ENCODE data around the gene MOGAT3. TPM values are rescaled to one million over a fixed set of nuclear protein-coding genes. Genes with fewer than 3 reads are reported as not detected.

The MOGAT3 gene
- polyA plus RNA-seq, 1 donor from 2014 or later = not detected

DNA sequence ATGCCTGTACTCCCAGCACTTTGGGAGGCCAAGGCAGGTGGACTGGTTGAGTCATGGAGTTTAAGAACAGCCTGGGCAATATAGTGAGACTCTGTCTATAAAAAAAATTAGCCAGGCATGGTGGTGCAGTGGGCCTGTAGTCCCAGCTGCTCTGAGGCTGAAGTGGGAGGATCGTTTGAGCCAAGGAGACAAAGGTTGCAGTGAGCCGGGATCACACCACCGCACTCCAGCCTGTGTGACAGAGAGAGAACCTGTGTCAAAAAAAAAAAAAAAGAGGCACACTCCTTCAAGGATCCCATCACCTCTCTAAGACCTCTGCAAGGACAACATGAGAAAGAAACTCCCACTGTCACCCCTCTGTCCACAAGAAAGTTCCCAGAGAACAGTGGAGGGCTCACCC lies 25.2 kb downstream of the MOGAT3 start:
- Mint-ChIP-seq H3K9me3 (peaks cover 0 to 10% (median 0%) of the 10 kb centered on the region in 3 donors), H3K4me1 (peaks cover 7 to 18% (median 8%) of the 10 kb centered on the region in 3 donors), H3K36me3 (peaks cover 2% of the 10 kb centered on the region), H3K4me3 (no peak overlapping the region), H3K27me3 (peaks cover 73% of the 10 kb centered on the region), H3K27ac (peak overlapping the region in 2 of 3 donors; percentile 46 to 85)

DNA sequence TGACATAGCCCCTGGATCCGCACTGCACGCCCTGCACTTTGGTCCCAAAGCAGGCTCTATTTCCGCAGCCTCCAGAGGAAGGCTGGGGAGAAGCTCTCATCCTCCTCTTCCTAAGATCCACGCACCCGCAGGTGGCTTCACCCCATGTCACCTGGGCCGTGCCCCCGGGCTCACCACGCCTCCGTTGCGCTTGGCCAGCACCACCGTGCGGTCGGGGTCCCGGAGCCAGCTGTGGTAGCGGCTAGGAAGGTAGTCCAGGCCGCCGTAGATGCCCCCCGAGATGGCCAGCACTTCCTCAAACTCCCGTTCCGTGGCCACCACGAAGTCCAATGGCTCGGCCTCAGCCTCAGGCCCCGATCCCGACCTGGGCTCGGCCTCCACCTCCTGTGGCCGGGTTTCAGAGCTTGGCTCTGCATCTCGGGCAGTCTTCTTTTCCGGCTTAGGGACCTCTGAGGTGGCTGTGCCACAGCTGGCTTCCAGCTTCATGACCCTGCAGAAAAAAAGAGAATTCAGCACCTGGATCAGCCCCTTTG lies 26.4 kb downstream of the MOGAT3 start:
- H3K4me3 Mint-ChIP-seq = peak overlapping the region in 3 of 4 donors; percentile 52 to 78 (median 71)
- H3K27ac Mint-ChIP-seq = peak overlapping the region in 2 of 3 donors; percentile 47 to 85
- peaks cover 80% of the 10 kb centered on the region for H3K27me3 Mint-ChIP-seq
- peaks cover 0 to 12% (median 0%) of the 10 kb centered on the region in 3 donors for H3K9me3 Mint-ChIP-seq
- peaks cover 15 to 25% (median 17%) of the 10 kb centered on the region in 3 donors for H3K4me1 Mint-ChIP-seq
- no peaks in the 10 kb centered on the region for H3K36me3 Mint-ChIP-seq

DNA sequence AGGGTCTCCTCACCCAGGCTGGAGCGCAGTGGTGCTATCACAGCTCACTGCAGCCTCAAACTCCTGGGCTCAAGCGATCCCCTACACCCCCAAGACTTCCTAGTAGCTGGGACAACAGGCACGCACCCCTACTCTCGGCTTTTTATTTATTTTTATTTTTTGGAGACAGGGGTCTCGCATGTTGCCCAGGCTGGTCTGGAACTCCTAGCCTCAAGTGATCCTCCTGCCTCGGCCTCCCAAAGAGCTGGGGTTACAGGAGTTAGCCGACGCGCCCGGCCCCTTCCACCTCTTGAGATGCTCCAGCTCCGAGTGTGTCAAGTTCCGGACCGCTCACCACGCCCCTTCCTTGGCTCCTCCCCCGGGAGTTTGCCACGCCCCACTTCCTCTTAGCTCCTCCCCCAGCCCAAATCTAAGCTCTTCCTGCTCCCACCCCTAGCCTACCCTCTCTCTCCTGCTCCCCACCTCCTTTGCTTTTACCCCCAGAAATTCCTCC lies 27.0 kb downstream of the MOGAT3 start:
- peak overlapping the region; percentile 47 to 85 (median 63) for H3K27ac Mint-ChIP-seq
- H3K27me3 Mint-ChIP-seq = peaks cover 81% of the 10 kb centered on the region
- H3K36me3 Mint-ChIP-seq = no peaks in the 10 kb centered on the region
- peak overlapping the region in 3 of 4 donors; percentile 52 to 82 (median 73) for H3K4me3 Mint-ChIP-seq
- H3K9me3 Mint-ChIP-seq = peaks cover 0 to 12% (median 0%) of the 10 kb centered on the region in 3 donors
- H3K4me1 Mint-ChIP-seq = peaks cover 16 to 25% (median 20%) of the 10 kb centered on the region in 3 donors

DNA sequence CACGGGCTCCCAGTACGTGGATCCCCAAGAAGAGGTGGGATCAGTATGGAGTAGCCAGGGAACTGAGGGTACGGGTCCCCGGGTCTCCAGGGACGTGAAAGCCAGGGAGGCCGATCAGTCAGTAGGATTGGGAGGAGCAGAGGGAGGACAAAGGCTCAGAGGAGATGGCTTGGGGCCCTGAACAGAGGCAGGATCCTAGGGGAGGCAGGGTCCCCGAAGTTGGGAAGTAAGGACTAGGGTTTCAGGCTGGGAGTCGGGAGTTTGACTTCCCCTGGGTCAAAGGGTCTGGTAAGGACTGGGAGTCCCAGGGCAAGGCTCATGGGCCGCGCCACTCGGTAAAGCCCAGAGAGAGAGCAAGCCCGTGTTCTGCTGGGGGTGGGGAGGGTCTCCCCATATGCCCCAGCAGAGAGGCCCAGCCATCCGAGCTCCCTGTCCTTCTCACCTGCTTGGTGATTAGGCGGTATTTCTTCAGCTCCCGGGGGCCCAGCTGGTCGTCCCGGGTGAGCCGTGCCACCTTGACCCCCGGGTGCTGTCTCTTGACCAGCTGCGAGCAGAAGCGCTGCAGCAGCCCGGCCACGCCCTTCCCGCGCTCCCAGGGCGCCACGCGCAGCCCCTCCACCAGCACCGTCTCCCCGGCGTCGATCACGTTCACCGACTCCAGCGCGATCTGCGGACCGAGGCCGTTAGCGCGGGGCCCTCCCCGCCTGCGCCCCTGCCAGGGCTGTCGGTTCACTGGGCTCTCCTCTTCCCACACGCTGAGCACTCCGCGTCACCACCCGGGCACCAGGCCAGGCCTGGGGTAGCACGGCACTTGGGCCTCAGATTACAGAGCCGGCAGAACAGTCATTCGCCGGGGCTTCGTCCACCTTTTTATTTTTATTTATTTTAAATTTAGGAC lies 27.7 kb downstream of the MOGAT3 start:
- Mint-ChIP-seq H3K4me3 (peak overlapping the region in 2 of 4 donors; percentile 12 to 82), H3K36me3 (no peaks in the 10 kb centered on the region), H3K4me1 (peaks cover 16 to 25% (median 20%) of the 10 kb centered on the region in 3 donors)

DNA sequence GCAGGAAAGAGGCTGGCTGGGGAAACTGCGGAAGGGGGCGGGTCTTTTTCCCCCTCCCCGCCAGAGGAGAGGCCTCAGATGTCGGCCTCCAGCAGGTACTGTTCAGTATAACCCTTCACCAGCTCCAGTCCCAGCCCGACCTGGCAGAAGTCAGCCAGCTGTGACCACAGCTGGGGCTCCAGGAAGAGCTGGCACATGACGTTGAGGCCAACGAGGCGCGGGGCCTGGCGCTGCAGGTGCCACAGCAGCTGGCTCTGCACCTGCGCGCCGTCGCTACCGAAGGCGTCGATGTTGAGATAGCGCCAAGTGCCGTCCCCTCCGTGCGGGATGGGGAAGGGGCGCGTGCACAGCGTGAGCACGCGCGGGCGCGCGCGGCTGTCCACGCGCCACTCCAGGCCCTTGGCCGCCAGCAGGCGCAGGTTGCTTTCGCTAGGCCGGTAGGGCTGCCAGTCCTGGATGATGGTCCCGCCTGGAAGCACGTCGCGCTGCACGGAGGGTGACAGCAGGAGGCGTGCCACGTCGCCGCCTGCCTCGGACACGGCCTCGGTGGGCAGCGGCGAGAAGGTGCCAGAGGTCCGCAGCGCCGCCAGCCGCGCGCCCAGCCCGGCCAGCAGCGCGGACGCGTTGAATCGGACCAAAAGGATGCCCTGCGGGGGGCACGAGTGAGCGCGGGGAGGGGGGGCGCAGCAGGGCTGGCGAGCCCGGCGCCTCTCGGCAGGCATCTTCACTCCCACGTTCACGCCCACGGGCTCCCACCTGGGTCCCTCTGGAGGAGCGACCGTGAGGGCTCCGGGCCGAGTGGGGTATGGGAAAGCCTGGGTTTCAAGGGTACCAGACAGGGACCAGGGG lies 28.6 kb downstream of the MOGAT3 start:
- Mint-ChIP-seq H3K4me3 (peak overlapping the region; percentile 46 to 89 (median 80)), H3K27ac (peak overlapping the region; percentile 59 to 97 (median 88)), H3K9me3 (peaks cover 0 to 12% (median 0%) of the 10 kb centered on the region in 3 donors), H3K27me3 (peaks cover 81% of the 10 kb centered on the region), H3K4me1 (peaks cover 18 to 25% (median 20%) of the 10 kb centered on the region in 3 donors), H3K36me3 (no peaks in the 10 kb centered on the region)

More for the DNA sequence above, 27.7 kb downstream of the MOGAT3 start:
- Mint-ChIP-seq H3K9me3 (peaks cover 0 to 12% (median 0%) of the 10 kb centered on the region in 3 donors), H3K27ac (peak overlapping the region in 2 of 3 donors; percentile 59 to 65), H3K27me3 (peaks cover 82% of the 10 kb centered on the region)

DNA sequence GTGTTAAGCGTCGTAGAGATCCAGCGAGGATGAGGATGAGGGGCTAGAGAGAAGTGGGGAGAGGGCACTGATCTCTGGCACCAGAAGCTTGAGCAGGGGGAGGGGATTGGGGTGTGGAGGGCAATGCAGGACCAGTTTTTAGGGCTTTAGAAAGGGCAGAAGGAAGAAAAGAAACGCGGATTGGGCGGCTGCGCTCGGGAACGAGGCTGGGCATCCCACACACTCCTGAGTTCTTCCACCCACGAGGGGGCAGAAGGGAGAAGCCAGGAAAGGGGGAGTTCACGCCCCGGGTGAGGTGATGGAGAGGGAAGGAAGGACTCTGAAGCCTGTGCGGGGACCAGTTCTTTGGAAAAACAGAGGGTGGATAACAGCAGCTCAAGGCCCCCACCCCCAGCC lies 29.4 kb downstream of the MOGAT3 start:
- Mint-ChIP-seq H3K27ac (peak overlapping the region in 2 of 3 donors; percentile 77 to 97), H3K4me1 (peaks cover 18 to 25% (median 20%) of the 10 kb centered on the region in 3 donors), H3K4me3 (peak overlapping the region in 3 of 4 donors; percentile 78 to 89 (median 81)), H3K9me3 (peaks cover 0 to 12% (median 0%) of the 10 kb centered on the region in 3 donors), H3K27me3 (peaks cover 82% of the 10 kb centered on the region), H3K36me3 (no peaks in the 10 kb centered on the region)

DNA sequence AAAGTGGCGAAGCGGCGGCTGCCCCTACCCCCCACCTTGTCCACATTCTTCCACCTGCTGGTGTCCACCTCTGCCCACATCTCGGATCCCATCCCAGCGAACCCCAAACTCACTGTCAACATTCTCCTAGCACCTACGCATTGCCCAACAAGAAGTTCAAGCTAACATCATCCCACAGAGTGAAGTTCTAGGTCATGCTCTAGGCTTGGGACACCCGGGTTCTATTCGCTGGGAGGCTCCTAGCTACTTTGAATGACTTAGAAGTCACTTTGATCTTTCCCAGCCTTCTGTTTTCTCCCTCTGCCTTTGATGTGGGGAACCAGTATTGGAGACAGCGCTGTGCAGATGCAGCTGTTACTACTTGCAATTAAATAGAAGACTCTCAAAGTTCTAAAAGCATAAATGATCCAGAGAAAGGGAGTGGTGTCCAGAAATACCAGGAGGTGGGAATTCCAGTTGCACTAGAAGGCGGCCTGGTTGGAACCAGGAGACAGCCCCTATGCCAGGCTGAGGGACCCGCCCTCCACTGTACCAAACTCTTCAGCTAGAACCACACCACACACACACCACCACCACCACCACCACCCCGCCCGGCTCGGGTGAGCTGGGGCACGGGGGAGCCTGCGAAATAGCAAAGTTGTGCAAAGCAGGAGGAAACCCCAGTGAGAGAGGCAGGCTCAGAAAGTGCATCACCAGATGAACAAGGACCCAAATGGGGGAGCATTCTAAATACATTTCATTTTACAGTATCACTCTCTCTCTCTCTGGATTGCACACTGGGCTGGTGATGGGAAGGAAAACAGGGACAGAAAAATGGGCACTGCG lies 30.0 kb downstream of the MOGAT3 start:
- peak overlapping the region in 3 of 4 donors; percentile 1 to 89 (median 85) for H3K4me3 Mint-ChIP-seq
- peaks cover 0 to 12% (median 0%) of the 10 kb centered on the region in 3 donors for H3K9me3 Mint-ChIP-seq
- no peaks in the 10 kb centered on the region for H3K36me3 Mint-ChIP-seq
- H3K4me1 Mint-ChIP-seq = peaks cover 20 to 27% (median 20%) of the 10 kb centered on the region in 3 donors
- H3K27me3 Mint-ChIP-seq = peaks cover 80% of the 10 kb centered on the region
- H3K27ac Mint-ChIP-seq = peak overlapping the region; percentile 13 to 97 (median 77)

DNA sequence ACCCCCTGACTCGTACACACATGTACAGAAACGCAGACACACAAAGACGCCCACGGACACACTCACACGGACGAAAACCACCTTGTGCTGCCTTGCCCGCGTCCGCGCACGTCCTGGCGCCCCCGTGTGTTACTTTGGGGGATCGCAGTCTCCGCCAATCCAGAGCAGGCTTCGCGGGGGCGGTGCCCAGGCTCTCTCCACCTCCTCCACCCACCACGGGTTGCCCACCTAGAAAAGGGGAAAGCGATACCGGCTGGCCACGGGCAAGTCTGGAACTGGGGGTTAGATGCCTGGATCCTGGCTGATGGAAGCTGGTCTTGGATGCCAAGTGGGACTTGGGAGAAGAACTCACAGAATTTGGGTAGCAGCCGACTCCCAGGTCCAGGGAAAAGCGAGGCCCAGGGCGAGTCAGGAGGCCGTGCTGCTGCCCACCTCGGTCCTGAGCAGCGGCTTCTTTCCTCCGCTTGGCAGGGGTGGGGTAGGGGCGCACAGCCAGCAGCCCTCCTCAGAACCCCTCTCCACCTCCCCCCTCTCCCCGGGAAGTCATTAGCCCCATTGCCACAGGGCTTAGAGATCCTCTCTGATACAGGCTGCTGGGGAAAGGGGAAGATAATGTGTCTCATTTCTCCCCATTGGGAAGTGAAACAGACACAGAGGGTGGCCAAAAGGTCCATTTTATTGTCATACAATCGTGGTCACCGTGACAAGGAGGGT lies 30.8 kb downstream of the MOGAT3 start:
- H3K36me3 Mint-ChIP-seq = no peaks in the 10 kb centered on the region
- peaks cover 20 to 32% (median 24%) of the 10 kb centered on the region in 3 donors for H3K4me1 Mint-ChIP-seq
- H3K27me3 Mint-ChIP-seq = peaks cover 81% of the 10 kb centered on the region
- H3K9me3 Mint-ChIP-seq = peaks cover 0 to 14% (median 0%) of the 10 kb centered on the region in 3 donors
- H3K4me3 Mint-ChIP-seq = peak overlapping the region in 3 of 4 donors; percentile 44 to 87 (median 85)
- peak overlapping the region in 2 of 3 donors; percentile 43 to 97 for H3K27ac Mint-ChIP-seq

DNA sequence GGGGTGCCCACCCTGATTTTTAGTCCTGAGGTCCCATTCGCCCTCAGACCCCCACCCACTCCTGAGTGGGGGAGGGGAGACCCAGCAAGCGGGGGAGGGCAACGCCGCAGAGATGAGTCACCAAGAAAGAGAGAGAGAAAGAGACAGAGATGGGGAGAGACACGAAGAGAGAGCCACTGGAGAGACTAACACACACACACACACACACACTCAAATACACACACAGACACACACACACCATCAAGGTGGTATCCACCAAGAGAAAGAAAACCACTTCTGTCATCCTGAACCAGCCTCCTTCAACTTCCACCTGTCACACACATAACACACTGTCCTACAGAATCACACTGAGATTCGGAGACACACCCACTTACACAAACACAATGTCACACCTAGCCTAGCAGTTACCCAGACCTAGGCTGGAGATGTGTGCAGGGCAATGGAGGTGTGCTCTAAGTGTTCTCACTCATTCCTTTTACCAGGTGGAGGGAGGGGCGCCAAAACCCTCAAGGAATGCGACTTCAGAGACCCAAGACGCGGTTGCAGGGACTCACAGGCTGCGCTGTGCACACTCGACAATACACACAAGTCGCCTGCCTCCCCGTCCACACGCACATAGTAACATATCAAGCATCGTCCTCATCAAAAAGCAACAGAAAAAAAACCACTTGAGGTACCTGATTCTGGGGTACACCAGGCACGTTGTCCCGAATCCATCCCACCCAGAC lies 31.6 kb downstream of the MOGAT3 start:
- Mint-ChIP-seq H3K36me3 (no peaks in the 10 kb centered on the region), H3K4me1 (peaks cover 20 to 29% (median 24%) of the 10 kb centered on the region in 3 donors), H3K9me3 (peaks cover 0 to 14% (median 0%) of the 10 kb centered on the region in 3 donors), H3K27ac (peak overlapping the region; percentile 43 to 97 (median 89)), H3K4me3 (peak overlapping the region in 3 of 4 donors; percentile 44 to 87 (median 85)), H3K27me3 (peaks cover 83% of the 10 kb centered on the region)

DNA sequence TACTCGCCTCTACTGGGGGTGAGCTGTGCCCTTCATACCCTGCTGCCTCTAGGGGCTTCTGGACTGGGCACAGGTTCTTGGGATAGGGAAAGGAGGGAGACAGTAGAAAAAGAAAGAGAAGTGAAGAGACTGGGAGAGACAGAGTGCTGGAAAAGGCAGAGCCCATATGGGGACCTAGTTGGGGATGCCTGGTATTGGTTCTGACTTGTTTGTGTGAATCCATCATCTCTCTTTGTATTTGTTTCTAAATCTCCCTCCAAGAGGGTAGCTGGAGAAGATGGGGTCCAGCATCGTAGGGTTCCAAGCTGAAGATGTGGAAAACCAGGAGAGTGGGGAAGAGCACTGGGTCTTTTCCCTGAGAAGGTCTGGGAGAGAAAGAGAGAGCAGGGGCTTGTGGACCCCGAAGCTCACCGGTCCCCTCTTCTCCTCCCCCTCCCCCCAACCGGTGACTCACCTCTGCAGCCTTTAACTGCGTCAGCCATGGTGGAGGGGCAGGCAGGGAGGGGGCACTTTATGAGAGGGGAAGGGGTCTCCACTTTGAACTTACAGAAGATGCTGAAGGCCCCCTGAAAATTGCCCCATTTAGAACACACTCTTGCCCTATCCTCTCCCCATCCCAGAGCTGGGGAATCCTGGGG lies 32.3 kb downstream of the MOGAT3 start:
- Mint-ChIP-seq H3K4me1 (peaks cover 17 to 26% (median 24%) of the 10 kb centered on the region in 3 donors), H3K4me3 (peak overlapping the region in 1 of 4 donors; percentile 36), H3K9me3 (peaks cover 0 to 14% (median 0%) of the 10 kb centered on the region in 3 donors), H3K27me3 (peaks cover 78% of the 10 kb centered on the region), H3K36me3 (no peaks in the 10 kb centered on the region), H3K27ac (peak overlapping the region; percentile 28 to 97 (median 84))

DNA sequence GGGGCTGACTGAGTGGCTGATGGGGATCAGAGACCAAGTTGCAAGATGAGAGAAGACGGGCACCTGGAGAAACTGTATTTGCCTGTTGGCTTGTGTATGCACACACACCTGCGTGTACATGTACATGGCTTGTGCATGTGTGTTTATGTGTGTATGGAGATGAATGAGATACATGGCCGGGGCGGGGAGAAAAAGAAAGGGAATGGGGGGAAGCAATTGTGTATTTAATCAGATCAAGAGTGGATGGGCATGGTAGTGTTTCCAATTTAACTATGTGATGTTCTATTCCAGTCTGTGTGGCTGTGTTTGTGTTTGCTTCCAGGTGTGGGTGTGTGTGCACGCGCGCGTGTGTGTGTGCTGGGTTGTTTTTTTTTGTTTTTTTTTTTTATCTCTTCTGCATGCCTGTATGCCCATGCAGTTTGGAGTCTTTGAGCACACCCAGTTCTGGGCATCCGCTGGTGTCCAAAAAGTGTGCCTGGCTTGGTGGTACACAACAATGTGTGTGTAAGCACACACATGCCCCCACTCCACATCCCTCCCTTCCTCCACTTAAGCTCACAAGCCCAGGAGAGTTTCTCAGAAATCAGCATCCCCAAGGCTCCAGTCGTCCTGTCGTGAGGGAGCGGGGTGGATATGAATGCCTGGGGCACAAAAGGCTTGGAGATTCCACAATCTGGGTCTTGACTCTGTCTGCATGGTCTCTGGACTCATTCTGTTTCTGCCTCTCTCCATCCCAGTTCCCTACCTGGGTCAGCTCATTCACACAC lies 33.0 kb downstream of the MOGAT3 start:
- H3K27ac Mint-ChIP-seq = peak overlapping the region; percentile 51 to 97 (median 84)
- peaks cover 17 to 25% (median 24%) of the 10 kb centered on the region in 3 donors for H3K4me1 Mint-ChIP-seq
- peaks cover 0 to 14% (median 0%) of the 10 kb centered on the region in 3 donors for H3K9me3 Mint-ChIP-seq
- peaks cover 74% of the 10 kb centered on the region for H3K27me3 Mint-ChIP-seq
- H3K4me3 Mint-ChIP-seq = peak overlapping the region in 1 of 4 donors; percentile 36
- H3K36me3 Mint-ChIP-seq = no peaks in the 10 kb centered on the region

Data from IgD-negative memory B cell (primary cell).